ENCODE measurements around the gene RBM42.
"Not testable (repeated sequence)": the region's sequence is repeated elsewhere in the genome, so short reads cannot be mapped to it uniquely, and the experiment has no call there.

RBM42 gene

GRCh38 chr19:35648017-35648961 is 19.5 kb downstream of the RBM42 start, which contains the start of gene COX6B1:
Gene COX6B1 (plus strand): TSS chr19:35648323. CDS start chr19:35651244, 2,921 bp downstream.
- H3K4me3 ChIP-seq, result peak within 1 kb of the TSS; percentile 87
- H3K36me3 ChIP-seq, result peaks cover 31% of the 10 kb centered on the region
- peak within 1 kb of the TSS; percentile 82 for H3K27ac ChIP-seq
- H3K4me2 ChIP-seq, result peak within 1 kb of the TSS; percentile 96
- no peak for TF ChIP-seq Cebpa-rat (IDR thresholded peaks at IDR 0.05)
- H3K4me1 ChIP-seq, result peaks cover 57% of the 10 kb centered on the region
- peaks cover 29% of the 10 kb centered on the region for H4K20me1 ChIP-seq
- H3K9ac ChIP-seq, result peak within 1 kb of the TSS; percentile 91
- H3K27me3 ChIP-seq, result no peaks in the 10 kb centered on the region
- no peaks in the 10 kb centered on the region for H3K9me3 ChIP-seq

GRCh38 chr19:35650581-35650980 is 21.7 kb downstream of the RBM42 start:
- Histone ChIP-seq H3K27me3 (no peaks in the 10 kb centered on the region), H4K20me1 (peaks cover 44% of the 10 kb centered on the region), H3K9me3 (no peaks in the 10 kb centered on the region), H3K4me2 (peak overlapping the region; percentile 96), H3K4me3 (no peak overlapping the region), H3K9ac (0 out of 2 replicates have a peak overlapping the region, but pooled peaks have one; percentile 0), H3K36me3 (peaks cover 53% of the 10 kb centered on the region), H3K4me1 (peaks cover 45% of the 10 kb centered on the region), H3K27ac (no peak overlapping the region)
- TF ChIP-seq Cebpa-rat (IDR thresholded peaks at IDR 0.05), result no peak

GRCh38 chr19:35654828-35655227 is 26.0 kb downstream of the RBM42 start:
- not testable (repeated sequence) for H3K9me3 ChIP-seq, H3K27ac ChIP-seq, H3K27me3 ChIP-seq, H3K9ac ChIP-seq, H3K4me2 ChIP-seq, H3K4me3 ChIP-seq
- peaks cover 14% of the 10 kb centered on the region for H3K4me1 ChIP-seq
- H4K20me1 ChIP-seq, result peaks cover 63% of the 10 kb centered on the region
- peaks cover 96% of the 10 kb centered on the region for H3K36me3 ChIP-seq

GRCh38 chr19:35655600-35655999 is 26.8 kb downstream of the RBM42 start:
- H3K36me3 ChIP-seq, result peaks cover 99% of the 10 kb centered on the region
- H3K27me3 ChIP-seq, result no peaks in the 10 kb centered on the region
- peaks cover 62% of the 10 kb centered on the region for H4K20me1 ChIP-seq
- H3K9me3 ChIP-seq, result no peaks in the 10 kb centered on the region
- peaks cover 6% of the 10 kb centered on the region for H3K4me1 ChIP-seq
- no peak overlapping the region for H3K9ac ChIP-seq
- H3K4me3 ChIP-seq, result no peak overlapping the region
- no peak for TF ChIP-seq Cebpa-rat (IDR thresholded peaks at IDR 0.05)
- no peak overlapping the region for H3K4me2 ChIP-seq
- H3K27ac ChIP-seq, result no peak overlapping the region

- Histone ChIP-seq H3K4me2 (no peak overlapping the region), H4K20me1 (peaks cover 53% of the 10 kb centered on the region), H3K9ac (no peak overlapping the region), H3K36me3 (peaks cover 88% of the 10 kb centered on the region), H3K4me3 (no peak overlapping the region), H3K9me3 (no peaks in the 10 kb centered on the region), H3K27ac (no peak overlapping the region), H3K4me1 (no peaks in the 10 kb centered on the region), H3K27me3 (no peaks in the 10 kb centered on the region)
- no peak for TF ChIP-seq Cebpa-rat (IDR thresholded peaks at IDR 0.05)
These were observed 27.9 kb downstream of the RBM42 start for GRCh38 chr19:35656700-35657099.

- H3K4me3 ChIP-seq, result no peak overlapping the region
- no peaks in the 10 kb centered on the region for H3K27me3 ChIP-seq
- no peak overlapping the region for H3K9ac ChIP-seq
- H3K4me1 ChIP-seq, result peaks cover 3% of the 10 kb centered on the region
- H3K27ac ChIP-seq, result no peak overlapping the region
- H3K36me3 ChIP-seq, result peaks cover 74% of the 10 kb centered on the region
- H4K20me1 ChIP-seq, result peaks cover 48% of the 10 kb centered on the region
- H3K4me2 ChIP-seq, result no peak overlapping the region
- no peak for TF ChIP-seq Cebpa-rat (IDR thresholded peaks at IDR 0.05)
- H3K9me3 ChIP-seq, result no peaks in the 10 kb centered on the region
These were observed 29.3 kb downstream of the RBM42 start for GRCh38 chr19:35657904-35658700.

GRCh38 chr19:35661995-35662340 is 33.1 kb downstream of the RBM42 start:
- peaks cover 19% of the 10 kb centered on the region; the same call in 1 of the 2 replicates for H4K20me1 ChIP-seq
- peaks cover 36% of the 10 kb centered on the region for H3K36me3 ChIP-seq
- H3K27me3 ChIP-seq, result no peaks in the 10 kb centered on the region
- no peak overlapping the region for H3K9ac ChIP-seq
- H3K9me3 ChIP-seq, result 0 out of 2 replicates have a peak, but pooled peaks cover 4% of the 10 kb centered on the region
- H3K27ac ChIP-seq, result no peak overlapping the region
- H3K4me1 ChIP-seq, result peaks cover 13% of the 10 kb centered on the region
- no peak overlapping the region for H3K4me2 ChIP-seq
- TF ChIP-seq Cebpa-rat (IDR thresholded peaks at IDR 0.05), result no peak
- no peak overlapping the region for H3K4me3 ChIP-seq

GRCh38 chr19:35663981-35664380 is 35.1 kb downstream of the RBM42 start:
- Histone ChIP-seq H3K27ac (no peak overlapping the region), H3K36me3 (peaks cover 16% of the 10 kb centered on the region), H3K4me2 (peak overlapping the region; percentile 25; the same call in 1 of the 2 replicates), H3K4me3 (no peak overlapping the region), H3K9me3 (0 out of 2 replicates have a peak, but pooled peaks cover 4% of the 10 kb centered on the region), H3K9ac (no peak overlapping the region), H3K4me1 (peaks cover 13% of the 10 kb centered on the region), H3K27me3 (no peaks in the 10 kb centered on the region), H4K20me1 (no peaks in the 10 kb centered on the region)
- no peak for TF ChIP-seq Cebpa-rat (IDR thresholded peaks at IDR 0.05)

- Histone ChIP-seq H3K4me2 (no peak overlapping the region), H3K4me3 (no peak overlapping the region), H3K27me3 (no peaks in the 10 kb centered on the region), H3K9ac (no peak overlapping the region), H3K36me3 (peaks cover 4% of the 10 kb centered on the region; the same call in 1 of the 2 replicates), H3K9me3 (0 out of 2 replicates have a peak, but pooled peaks cover 4% of the 10 kb centered on the region), H3K27ac (no peak overlapping the region), H4K20me1 (no peaks in the 10 kb centered on the region), H3K4me1 (peaks cover 13% of the 10 kb centered on the region)
- TF ChIP-seq Cebpa-rat (IDR thresholded peaks at IDR 0.05), result no peak
These were observed 36.3 kb downstream of the RBM42 start for GRCh38 chr19:35665157-35665556.
